ENCODE measurements around the gene BCKDK.
A peak's percentile ranks its signal among the peaks of the same experiment; 100 is the strongest.

Gene BCKDK

GRCh38 chr16:31108035-31108793 is at the start of gene BCKDK:
BCKDK (plus strand) TSS chr16:31108386; CDS start chr16:31109224, 838 bp downstream.
- DNase-seq, result peak; percentile 87

DNA sequence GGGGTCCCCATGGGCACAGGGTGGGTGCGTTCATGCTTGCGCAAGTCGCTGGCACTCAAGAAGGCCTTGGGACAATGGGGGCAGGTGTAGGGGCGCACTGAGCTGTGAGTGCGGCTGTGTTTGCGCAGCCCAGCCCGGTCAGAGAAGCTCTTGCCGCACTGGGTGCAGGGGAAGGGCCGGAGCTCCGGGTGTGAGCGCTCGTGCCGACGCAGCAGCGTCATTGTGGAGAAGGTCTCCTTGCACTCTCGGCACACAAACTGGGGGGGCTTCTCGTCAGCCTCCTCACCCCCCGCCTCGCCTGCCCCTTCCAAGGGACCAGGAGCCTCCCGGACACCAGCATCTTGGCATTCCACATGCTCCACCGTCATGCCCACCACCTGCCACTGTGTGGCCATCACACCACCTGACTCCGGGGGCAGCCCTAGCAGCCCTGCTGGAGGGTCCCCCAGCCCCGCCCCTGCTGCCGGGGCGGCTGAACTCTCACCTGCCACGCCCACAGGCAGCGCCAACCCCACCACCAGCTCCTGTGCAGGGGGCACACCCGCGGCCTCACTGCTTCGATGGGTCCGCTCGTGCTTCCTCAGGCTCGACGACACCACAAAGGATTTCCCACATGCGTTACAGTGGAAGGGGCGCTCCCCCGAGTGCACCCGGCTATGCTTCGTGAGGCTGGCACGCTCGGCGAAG is 46.9 kb upstream of the BCKDK start:
- no peak for DNase-seq

GRCh38 chr16:31061813-31062440 is 46.3 kb upstream of the BCKDK start:
- no peak for DNase-seq

GRCh38 chr16:31063495-31063842 is 44.7 kb upstream of the BCKDK start:
- DNase-seq, result no peak

- DNase-seq, result no peak
Measured at GRCh38 chr16:31063843-31064611, 44.2 kb upstream of the BCKDK start.

- DNase-seq, result no peak
Measured at GRCh38 chr16:31064882-31065461, 43.2 kb upstream of the BCKDK start.

GRCh38 chr16:31067342-31067741 is 40.8 kb upstream of the BCKDK start:
- no peak for DNase-seq

DNA sequence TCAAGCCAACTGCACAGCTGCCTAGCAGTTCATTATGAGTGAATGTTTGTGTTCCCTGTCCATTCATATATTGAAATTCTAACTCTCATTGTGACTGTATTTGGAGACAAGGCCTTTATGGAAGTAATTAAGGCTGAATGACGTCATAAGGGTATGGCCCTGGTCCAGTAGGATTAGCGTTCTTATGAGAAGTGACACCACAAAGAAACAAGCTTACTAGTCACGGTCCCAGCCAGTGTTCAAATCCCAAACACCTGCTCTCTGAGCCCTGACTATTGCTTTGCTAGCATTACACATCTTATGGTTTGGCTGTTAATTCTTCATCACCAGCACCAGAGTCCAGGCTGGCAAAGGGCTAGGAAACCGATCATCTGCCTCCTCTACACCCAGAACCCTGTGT is 36.3 kb upstream of the BCKDK start:
- no peak for DNase-seq

DNA sequence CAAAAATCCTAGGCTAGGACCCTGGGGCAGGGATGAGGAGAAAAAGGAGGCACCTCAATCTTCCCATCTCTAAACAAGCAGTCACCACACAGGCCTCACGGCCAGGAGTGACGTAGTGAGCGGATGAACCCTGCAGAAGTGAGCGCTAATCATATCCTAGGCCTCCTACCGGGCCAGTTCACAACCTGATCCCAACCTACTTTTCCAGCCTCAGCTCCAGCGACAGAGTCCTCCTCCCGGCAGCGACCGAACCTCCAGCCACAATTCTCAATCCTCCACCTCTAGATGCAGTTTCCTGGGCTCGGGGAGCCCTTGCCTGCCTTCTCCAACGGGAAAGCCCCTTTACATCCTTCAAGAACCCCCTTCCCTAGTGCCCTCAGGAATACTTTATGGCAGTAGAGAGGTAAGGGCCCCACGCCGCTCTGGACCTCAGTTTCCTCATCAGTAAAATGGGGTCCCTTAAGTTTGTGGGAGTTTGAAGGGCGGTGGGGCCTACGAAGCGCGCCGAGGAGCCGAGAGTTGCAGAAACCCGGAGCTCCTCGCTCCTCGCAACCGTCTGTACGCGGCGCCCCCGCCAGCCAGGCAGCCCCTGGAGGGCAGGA is 35.5 kb upstream of the BCKDK start:
- peak; percentile 25 for DNase-seq

DNA sequence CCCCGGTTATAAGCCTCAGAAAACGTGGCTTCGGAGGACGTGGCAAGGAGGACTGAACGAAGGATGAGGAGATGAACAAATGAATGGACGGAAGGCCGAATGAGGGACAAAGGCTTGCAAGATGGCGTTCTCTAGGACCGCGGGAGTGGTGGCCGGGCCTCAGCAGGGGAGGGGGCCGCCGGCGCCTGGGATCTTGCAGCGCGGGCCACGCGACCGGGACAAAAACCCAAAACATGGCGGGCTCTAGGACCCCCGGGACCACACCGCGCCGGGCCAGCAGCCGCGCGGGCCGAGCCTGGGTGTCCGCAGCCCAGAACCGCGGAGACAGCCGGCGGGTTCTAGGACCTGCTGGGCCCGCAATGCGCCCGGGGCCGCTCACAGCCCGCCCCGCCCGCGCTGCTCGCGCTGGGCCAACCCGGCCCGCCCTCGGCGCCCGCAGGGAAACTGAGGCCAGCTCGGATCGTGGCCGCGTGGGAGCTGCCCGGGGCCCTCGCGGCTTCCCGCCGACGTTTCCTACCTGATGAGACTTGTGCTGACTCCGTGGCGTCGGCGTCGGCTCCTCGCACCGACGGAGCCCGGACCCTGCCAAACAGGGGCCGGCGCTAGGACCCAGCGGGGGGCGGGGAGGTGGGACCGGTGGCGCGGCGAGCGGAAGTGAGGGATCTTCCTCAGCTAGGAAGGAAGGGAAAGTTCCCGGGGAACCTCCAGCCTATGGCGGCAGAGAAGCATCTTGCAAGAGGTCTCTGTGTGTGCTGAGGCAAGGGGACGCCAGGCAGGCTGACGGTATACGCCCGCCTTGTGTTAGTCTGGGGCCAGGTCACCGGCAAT is 34.8 kb upstream of the BCKDK start:
- DNase-seq, result peak; percentile 95

GRCh38 chr16:31073970-31074813 is 34.0 kb upstream of the BCKDK start, which contains the start of the genes ZNF646 and ZNF668:
ZNF646 (plus strand) TSS chr16:31074422; CDS start chr16:31076325, 1,903 bp downstream.
ZNF668 (minus strand) TSS chr16:31074240; CDS start chr16:31064459, 9,781 bp downstream.
- peak; percentile 100 for DNase-seq

DNA sequence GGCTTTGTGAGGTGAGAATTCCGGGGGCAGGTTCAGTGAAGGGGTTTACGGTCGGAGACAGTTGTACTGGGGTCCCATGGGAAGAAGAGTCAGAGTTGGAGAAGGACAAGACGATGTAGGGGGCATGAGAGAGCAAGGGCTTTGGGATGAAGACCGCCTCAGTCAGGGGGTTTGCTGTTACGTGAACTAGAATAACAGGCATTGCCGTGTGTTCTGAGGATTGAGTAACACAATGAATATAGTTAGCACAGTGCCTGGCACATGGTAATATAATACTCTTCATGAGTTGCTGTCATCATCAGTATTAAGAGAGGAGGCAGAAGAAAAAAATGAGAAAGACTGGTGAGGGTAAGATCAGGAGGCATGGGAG is 33.4 kb upstream of the BCKDK start:
- no peak for DNase-seq

DNA sequence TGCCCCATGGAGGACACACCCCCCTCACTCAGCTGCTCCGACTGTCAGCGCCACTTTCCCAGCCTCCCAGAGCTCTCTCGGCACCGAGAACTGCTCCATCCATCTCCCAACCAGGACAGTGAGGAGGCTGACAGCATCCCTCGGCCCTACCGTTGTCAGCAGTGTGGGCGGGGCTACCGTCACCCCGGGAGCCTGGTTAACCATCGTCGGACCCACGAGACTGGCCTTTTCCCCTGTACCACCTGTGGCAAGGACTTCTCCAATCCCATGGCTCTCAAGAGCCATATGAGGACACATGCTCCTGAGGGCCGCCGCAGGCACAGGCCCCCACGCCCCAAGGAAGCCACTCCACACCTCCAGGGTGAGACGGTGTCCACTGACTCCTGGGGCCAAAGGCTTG is 31.9 kb upstream of the BCKDK start:
- no peak for DNase-seq

DNA sequence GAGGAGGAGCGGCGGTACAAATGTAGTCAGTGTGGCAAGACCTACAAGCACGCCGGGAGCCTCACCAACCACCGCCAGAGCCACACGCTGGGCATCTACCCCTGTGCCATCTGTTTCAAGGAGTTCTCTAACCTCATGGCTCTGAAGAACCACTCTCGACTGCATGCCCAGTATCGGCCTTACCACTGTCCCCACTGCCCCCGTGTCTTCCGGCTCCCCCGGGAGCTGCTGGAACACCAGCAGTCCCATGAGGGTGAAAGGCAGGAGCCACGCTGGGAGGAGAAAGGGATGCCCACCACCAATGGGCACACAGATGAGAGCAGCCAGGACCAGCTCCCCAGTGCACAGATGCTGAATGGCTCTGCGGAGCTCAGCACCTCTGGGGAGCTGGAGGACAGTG is 31.2 kb upstream of the BCKDK start:
- DNase-seq, result no peak

DNA sequence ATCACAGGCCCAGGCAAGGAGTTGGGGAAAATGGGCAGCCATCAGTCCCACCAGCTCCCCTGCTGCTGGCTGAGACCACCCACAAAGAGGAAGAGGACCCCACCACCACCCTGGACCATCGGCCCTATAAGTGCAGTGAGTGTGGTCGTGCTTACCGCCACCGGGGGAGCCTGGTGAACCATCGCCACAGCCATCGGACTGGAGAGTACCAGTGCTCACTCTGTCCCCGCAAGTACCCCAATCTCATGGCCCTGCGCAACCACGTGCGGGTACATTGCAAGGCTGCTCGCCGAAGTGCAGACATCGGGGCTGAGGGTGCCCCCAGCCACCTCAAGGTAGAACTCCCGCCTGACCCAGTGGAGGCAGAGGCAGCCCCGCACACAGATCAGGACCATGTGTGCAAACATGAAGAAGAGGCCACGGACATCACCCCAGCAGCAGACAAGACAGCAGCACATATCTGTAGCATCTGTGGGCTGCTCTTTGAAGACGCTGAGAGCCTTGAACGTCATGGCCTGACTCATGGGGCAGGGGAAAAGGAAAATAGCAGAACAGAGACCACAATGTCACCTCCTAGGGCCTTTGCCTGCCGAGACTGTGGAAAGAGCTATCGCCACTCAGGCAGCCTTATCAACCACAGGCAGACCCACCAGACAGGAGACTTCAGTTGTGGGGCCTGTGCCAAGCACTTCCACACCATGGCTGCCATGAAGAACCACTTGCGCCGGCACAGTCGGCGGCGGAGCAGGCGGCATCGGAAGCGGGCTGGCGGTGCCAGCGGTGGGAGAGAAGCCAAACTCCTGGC is 30.4 kb upstream of the BCKDK start:
- no peak for DNase-seq

GRCh38 chr16:31078597-31079341 is 29.4 kb upstream of the BCKDK start:
- DNase-seq, result no peak

DNA sequence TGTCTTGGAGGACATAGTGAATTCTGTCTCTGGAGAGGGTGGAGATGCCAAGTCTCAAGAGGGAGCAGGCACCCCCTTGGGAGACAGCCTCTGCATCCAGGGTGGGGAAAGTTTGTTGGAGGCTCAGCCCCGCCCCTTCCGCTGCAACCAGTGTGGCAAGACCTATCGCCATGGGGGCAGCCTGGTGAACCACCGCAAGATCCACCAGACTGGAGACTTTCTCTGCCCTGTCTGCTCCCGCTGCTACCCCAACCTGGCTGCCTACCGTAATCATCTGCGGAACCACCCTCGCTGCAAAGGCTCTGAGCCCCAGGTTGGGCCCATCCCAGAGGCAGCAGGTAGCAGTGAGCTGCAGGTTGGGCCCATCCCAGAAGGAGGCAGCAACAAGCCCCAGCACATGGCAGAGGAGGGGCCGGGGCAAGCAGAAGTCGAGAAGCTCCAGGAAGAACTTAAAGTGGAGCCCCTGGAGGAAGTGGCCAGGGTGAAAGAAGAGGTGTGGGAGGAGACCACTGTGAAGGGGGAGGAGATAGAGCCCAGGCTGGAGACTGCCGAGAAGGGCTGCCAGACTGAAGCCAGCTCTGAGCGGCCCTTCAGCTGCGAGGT is 28.7 kb upstream of the BCKDK start:
- DNase-seq, result no peak

DNA sequence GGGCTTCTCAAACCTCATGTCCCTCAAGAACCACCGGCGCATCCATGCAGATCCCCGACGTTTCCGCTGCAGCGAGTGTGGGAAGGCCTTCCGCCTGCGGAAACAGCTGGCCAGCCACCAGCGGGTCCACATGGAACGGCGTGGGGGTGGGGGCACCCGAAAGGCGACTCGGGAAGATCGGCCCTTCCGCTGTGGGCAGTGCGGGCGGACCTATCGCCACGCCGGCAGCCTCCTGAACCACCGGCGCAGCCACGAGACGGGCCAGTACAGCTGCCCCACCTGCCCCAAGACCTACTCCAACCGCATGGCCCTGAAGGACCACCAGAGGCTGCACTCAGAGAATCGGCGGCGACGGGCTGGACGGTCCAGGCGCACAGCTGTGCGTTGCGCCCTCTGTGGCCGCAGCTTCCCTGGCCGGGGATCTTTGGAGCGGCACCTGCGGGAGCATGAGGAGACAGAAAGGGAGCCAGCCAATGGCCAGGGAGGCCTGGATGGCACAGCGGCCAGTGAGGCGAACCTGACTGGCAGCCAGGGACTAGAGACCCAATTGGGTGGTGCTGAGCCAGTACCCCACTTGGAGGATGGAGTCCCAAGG is 28.1 kb upstream of the BCKDK start:
- no peak for DNase-seq
